GM13976 (cell line): ENCODE data around the gene LRP8.

Experiments used
- DNase-seq: peaks from one replicate; pipeline ENCODE4 v3.0.0; 2012; ENCODE audit warnings: low spot score
- in situ Hi-C: fragments of 300-500 bp; cut with MboI; formaldehyde crosslinking; loops from one replicate; pipeline ENCODE4 v1.12.0; 2022; ENCODE audit warnings: low sequenced_read_pairs, mixed read lengths, inconsistent platforms; ENCODE audit not compliant: unreplicated experiment
- TF ChIP-seq, protein P1 (sequence below): IDR thresholded peaks from 2 replicates; pipeline ENCODE4 v1.5.1; 2012; ENCODE audit warnings: borderline replicate concordance, mild to moderate bottlenecking; ENCODE audit not compliant: insufficient read depth; ENCODE audit errors: extremely low read depth, missing control alignments, control extremely low read depth

LRP8 gene

DNA sequence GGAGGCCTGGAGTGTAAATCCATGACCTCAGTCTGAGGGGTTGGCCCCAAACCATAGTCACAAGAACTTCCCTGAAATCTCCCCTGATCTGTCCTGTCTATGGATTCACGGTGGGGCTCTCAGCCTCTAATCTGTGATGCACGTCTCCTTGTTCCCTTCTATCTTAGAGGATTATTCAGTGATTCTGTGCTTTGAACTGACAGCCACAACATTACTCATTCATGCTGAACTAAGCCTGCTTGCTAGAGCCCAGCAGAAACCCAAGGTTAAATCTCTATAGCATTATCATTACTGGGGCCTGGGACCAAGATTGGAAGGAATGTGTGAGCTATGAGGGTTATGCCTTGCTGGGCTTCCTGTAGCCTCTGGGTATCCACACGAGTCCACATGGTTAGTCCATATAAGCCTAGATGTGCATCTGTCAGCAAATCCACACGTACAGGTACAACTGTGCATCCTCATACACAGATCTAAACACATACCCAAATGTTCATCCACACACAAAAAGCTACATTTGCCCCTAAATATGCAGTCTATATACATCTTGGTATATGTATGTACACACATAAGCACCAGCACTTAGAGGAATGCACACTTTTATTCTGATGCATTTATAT lies 67.1 kb downstream of the LRP8 start:
- in situ Hi-C loops = no loop called here
- TF ChIP-seq, protein P1, sequence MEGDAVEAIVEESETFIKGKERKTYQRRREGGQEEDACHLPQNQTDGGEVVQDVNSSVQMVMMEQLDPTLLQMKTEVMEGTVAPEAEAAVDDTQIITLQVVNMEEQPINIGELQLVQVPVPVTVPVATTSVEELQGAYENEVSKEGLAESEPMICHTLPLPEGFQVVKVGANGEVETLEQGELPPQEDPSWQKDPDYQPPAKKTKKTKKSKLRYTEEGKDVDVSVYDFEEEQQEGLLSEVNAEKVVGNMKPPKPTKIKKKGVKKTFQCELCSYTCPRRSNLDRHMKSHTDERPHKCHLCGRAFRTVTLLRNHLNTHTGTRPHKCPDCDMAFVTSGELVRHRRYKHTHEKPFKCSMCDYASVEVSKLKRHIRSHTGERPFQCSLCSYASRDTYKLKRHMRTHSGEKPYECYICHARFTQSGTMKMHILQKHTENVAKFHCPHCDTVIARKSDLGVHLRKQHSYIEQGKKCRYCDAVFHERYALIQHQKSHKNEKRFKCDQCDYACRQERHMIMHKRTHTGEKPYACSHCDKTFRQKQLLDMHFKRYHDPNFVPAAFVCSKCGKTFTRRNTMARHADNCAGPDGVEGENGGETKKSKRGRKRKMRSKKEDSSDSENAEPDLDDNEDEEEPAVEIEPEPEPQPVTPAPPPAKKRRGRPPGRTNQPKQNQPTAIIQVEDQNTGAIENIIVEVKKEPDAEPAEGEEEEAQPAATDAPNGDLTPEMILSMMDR = no peak

DNA sequence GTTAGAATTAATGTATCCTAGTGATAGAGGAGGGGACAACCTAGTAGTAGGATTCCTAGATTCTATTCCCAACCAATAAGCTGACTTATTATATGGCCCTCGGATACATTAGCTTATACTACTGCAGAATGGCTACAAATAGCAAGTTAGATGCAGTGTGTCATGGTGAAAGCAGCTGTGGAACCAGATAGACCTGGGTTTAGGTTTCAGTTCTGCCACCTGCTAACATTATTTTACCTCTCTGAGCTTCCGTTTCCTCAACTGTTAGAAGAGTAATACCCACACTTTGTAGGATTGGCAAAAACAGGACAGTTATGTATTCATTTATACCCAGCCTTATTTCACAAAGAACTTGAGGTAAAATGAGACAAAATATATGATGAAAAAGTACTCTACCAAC lies 67.9 kb downstream of the LRP8 start:
- DNase-seq = no peak
- TF ChIP-seq, protein P1 = no peak
- in situ Hi-C loops = no loop called here

More for the DNA sequence above, 67.1 kb downstream of the LRP8 start:
- DNase-seq = no peak

DNA sequence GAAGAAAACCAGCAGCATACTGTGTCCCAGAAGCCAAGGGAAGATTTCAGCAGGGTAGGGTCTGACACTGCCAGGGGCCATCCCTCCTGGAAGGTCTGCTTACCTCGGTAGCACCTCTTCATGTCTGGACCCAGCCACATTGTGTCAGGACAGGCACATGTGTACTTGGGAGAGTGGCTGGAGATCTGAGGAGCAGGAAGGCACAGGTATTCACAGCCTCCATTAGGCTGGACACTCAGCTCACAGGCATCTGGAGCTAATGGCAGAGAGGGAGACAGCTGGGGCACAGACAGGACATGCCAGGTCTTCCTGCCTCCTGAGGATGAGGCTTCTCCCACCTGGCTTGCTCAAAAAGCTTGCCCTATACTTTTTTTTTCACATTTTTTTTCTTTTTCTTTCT lies 69.7 kb downstream of the LRP8 start:
- no peak for DNase-seq
- in situ Hi-C loops = no loop called here
- TF ChIP-seq, protein P1 = no peak

DNA sequence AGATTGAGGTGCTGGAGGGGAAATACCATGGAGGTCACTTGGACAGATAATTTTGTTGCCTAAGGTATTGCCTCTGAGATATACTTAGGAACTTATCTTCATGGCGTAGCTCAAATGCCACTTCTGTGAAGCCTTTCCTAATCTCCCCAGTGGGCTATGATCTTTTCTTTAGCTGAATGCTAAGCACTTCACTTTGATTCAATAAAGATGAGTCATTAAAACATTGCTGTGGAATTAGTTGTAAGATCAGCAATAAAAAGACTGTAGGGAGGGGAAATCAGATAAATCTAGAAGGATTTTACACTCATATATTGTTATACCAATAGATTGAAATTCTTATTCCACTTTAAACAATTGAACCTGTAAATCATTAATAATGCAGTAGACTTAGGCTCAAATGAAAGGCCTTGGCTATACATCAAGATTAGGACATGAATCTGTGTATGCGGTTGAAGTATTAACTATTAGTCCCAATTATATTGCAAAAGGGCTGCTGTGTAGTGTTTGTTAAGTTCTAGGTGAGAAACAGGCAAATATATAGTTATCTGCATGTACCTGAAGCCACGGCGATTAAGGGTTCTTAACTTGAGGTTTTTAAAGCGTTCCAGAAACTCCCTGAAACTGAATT lies 70.3 kb downstream of the LRP8 start:
- TF ChIP-seq, protein P1 = no peak
- no peak for DNase-seq
- in situ Hi-C loops = no loop called here

DNA sequence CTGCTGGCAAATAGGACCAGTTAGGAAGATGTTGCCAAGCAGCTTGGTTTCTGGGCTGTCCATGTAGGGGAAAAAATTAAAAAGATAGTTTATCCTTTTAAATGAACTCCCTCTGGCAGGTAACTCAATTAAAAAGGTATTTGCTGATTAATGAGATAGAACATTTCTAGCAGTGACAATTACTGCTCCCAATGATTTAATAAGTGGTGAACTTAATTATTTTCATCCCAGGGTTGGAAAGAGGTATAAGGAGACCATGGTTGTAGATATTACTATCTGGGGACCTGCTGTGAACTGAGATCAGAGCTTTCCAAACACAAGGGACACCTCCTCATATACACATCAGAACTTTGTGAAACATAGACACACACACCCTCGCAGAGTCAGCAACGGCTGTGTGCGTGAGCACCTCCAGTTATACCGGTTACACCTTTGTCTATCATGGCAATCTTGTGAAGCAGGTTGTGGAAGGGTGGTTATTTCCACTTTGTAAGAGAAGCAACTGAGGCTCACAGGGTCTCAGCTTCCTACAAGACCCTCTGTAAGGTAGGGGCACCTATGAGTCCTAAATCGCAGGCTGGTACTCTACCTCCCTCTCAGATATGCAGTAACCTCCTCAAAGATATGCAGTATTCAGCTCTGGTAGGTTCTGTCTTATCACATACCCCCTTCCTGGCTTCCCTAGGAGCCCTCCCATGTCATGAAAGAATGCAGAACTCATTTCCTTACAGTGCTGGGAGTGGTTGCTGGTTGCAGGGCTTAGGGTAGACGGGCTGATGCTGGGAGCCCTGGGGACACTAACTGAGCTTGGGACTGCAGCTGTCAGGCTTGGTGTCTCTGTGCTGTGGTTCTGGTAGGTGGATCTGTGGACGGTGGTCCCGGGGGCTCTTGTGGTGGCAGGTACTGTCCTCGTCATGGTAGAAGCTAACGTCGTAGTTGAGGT lies 71.1 kb downstream of the LRP8 start:
- in situ Hi-C loops = no loop called here
- TF ChIP-seq, protein P1 = no peak
- no peak for DNase-seq

DNA sequence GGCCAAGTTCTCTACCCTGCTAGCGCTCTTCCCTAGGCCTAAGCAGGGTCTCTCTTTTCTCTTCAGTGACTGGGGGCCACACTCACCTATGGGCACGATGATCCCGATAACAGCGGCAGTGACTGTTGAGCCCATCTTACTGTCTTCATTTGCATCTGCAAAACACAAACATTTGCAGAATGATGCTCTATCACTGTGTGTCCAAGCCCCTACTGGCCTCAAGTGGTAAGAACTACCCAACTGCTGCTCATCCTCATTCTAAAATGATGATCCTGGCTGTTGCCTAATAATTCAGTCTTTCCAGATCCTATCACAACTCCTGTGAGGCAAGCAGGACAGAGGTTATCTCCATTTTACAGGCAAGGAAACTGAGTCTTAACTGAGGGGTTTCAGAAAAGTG lies 72.8 kb downstream of the LRP8 start:
- in situ Hi-C loops = no loop called here
- no peak for DNase-seq
- TF ChIP-seq, protein P1 = no peak
